Stimulated activated CD4-positive, alpha-beta T cell treated with anti-CD3 and anti-CD28 coated beads, TNF-alpha, amount 100 ng/mL, for 48 hours (primary cell): ENCODE data around the gene MAGI1.

Experiments
- DNase-seq, 3 donors: peaks; one replicate each; pipeline ENCODE4 v3.0.0-alpha.2; 2020; ENCODE audit warnings: low read depth in 3 of 3

MAGI1 gene

DNA sequence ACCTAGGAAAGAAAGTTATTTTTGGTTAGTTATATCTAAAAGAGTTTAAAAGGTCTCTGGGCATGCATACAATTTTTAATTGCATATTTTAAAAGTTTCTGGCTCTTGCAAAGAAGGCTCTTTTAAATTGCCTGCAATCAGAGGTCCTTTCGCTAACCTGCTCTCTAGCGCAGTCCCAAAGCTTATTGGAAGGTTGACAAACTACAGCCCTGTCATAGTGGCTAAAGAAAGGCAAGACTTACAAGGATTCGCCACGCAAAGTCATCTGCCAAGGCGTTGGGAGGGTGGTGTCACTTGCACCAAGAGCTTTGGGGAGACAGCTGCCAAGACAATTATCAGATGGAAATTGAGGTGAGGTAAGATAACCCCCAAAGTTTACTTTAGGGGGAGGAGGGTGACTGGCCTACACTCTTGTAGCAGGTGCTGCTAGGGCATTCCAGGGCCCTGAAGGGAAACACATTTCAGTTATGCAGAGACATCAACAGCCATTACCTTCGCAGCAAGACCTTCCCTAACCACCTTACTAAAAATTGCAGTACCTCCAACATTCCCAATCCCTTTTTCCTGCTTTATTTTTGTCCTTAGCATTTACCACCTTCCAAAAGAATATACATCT lies 606.2 kb downstream of the MAGI1 start:
- no peak for DNase-seq

- DNase-seq, result no peak
Observed at GRCh38 chr3:65425880-65426279, 612.8 kb downstream of the MAGI1 start.

DNA sequence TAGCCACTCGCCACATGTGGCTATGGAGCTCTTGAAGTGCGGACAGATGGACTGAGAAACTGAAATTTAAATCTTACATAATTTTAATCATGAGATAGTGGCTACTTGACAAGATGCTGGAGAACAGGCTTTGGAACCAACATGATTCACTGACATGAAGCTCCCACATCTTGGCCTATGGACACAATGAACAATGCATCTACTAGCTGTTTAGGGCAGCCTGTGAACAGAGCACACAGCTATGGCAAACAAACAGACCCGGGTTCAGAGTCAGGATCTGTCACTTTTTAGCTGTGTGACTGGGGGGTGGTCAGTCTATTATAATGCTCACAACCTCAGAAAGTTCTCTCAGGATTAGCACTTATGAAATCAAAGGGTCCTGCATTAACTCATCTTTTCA lies 616.6 kb downstream of the MAGI1 start:
- no peak for DNase-seq

GRCh38 chr3:65419233-65419632 lies 619.5 kb downstream of the MAGI1 start:
- no peak for DNase-seq

DNA sequence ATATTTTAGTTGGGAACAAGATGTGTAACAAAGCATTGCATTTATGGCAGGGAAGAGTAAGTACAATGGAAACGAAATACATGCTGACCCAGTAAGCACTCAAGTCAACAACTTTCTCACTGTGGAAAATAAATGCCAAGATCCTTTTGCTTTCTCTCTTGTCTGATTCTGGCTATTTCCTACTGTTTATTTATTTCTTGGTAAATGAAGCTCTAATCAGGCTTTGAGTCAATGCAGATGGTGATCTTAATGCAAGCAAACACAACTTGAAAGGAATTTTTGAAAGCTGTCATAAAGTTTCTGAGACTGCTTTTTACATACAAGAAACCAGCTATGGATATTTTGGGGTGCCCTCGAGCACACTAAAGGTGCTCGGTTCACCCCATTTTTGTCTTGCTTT lies 624.8 kb downstream of the MAGI1 start:
- no peak for DNase-seq

- no peak for DNase-seq
Observed at GRCh38 chr3:65412588-65412987, 626.1 kb downstream of the MAGI1 start.

GRCh38 chr3:65411367-65411766 lies 627.4 kb downstream of the MAGI1 start:
- DNase-seq, result no peak

DNA sequence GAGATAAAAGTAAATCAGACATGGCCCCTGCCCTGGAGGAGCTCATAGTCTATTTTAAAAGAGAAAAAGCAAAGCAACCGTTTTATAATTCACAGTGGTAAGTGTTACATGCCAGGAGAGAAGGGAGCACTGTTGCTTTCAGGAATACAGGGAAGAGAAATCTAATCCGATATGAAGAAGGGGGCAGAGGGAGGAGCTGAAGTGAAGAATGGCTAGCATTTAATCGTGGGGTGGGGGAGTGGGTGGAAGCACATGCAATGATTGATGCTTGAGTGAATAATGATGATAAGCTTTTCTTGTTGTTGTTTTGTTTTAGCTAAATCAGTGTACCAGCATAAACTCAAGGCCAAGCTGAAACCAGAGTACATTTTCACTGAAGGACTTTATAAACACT lies 629.5 kb downstream of the MAGI1 start:
- DNase-seq, result no peak

DNA sequence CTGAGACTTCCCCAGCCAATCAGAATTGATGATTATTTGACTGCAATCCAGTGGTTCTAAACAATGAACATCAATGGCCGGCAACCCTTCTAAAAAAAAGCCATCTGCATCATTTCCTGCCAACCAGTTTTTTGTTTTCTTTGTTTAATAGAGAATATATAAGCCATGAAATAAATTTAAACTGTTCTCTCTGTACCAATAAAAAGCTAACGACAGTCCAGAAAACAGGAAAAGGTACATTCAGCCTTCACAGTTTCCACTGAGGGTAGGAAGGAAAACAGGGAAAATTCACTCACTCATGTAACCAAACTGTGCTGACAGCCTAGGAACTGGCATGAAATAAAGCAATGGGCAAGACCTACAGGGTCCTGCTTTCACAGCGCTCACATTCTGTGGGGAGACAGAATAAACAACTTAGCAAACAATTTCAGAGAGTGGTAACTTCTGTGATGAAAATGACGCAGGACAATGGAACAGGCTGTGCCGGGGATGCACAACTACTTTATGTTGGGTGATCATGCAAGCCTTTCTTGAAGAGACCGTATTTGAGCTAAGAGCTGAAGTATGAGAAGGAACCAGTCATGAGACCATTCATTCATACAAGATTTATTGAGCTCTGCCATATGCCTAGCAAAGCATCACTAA lies 630.1 kb downstream of the MAGI1 start:
- DNase-seq, result no peak

DNA sequence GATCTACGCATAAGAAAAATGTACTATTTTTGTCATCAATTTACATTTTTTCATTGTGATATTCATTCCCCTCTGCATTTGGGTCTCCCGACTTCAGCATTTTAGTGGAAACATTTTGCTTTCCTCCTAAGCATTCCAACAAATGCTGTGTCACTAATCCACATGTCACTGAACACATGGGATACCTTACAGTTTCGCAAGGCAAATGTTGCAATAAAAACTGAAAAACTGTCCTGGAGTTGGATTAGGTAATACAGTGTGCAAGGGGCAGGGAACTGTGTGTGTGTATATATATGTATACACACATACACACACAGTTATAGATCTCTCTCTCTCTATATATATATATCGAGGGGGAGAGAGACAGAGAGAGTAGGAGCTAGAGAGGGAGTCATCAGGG lies 632.2 kb downstream of the MAGI1 start:
- no peak for DNase-seq

GRCh38 chr3:65402597-65402996 lies 636.1 kb downstream of the MAGI1 start:
- DNase-seq, result no peak

GRCh38 chr3:65401359-65402305 lies 637.1 kb downstream of the MAGI1 start:
- no peak for DNase-seq

GRCh38 chr3:65400899-65401298 lies 637.8 kb downstream of the MAGI1 start:
- DNase-seq, result no peak

DNA sequence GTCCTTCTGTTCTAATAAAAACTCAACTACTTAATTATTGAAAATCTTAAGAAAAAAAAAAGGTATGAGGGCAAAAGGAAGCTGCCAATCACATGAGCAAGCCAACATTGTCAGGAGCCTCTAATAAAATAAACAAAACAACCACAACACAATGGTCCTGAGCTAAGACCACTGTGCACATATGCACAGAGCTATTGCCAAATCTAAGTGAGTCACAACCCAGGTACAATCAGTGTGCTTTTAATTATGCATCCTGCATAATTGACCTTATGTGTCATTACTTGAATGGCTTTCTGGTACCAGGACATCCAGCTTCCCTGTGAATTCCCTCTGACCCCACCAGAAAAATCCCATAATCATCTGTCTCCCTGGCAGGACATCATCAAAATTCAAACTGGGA lies 639.8 kb downstream of the MAGI1 start:
- DNase-seq, result no peak

- no peak for DNase-seq
Observed at GRCh38 chr3:65396078-65396477, 642.6 kb downstream of the MAGI1 start.

- no peak for DNase-seq
Observed at GRCh38 chr3:65391068-65391467, 647.6 kb downstream of the MAGI1 start.

- DNase-seq, result no peak
Observed at GRCh38 chr3:65385805-65386204, 652.9 kb downstream of the MAGI1 start.

GRCh38 chr3:65381496-65382010 lies 657.2 kb downstream of the MAGI1 start:
- DNase-seq, result no peak

DNA sequence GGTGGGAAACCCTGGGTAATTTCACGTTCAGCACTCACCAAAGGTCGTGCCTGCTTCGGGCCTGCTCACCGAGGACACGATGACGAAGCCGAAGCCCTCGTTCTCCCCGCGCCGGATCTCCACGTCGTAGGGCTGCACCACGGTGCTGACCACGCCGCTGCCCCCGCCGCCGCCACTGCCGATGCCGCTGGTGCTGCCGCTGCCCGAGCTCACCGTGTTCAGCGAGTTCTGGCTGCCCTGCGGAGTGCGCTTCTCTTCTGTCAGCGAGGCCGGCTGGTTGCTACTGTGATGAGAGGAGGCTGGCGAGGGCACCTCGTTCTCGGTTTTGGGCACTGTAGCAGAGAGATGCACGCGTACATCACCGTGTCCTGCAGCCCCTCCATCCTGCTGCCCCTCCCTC lies 659.5 kb downstream of the MAGI1 start:
- DNase-seq, result no peak

GRCh38 chr3:65377637-65378036 lies 661.1 kb downstream of the MAGI1 start:
- DNase-seq, result no peak

- DNase-seq, result no peak
Observed at GRCh38 chr3:65376426-65376825, 662.3 kb downstream of the MAGI1 start.

GRCh38 chr3:65371053-65371452 lies 667.7 kb downstream of the MAGI1 start:
- no peak for DNase-seq

GRCh38 chr3:65368866-65369265 lies 669.9 kb downstream of the MAGI1 start:
- DNase-seq, result no peak
